ENCODE data around the gene FRMD4A. TPM values are rescaled to one million over a fixed set of nuclear protein-coding genes. Genes with fewer than 3 reads are reported as not detected.

Gene FRMD4A
- total and polyA plus RNA-seq, 2 of the 4 experiments (the other 2 are of a cell fraction), result 30.3 to 68.8 TPM

DNA sequence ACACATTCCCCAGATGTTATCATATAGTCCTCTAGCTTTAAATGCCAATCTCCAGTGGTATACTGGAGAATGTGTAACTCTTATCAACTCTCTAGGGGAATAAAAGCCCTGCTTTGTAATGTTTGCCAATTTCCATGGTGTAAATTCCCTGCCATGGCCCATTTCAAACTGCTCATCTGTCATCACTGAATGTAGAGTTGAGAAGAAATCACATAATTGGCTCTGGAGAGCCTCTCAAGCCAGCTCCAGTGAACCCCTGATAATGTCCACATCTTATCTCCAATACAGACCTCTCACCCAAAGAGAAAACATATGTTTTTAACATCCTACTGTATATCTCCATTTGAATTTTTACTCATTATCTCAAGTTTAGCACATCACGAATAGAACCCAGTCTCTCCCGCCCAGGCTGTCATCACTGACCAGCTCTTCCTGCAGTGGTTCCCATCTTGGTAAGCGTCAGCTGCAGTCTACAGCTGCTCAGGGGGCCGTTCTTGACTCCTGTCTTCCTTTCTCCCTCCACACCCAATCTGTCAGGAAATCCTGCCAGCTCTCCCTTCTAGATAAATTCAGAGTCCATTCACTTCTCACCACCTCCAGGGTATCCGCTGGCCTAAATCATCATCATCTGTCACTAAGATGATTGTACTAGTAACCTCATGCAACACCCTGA, 332.4 kb downstream of the FRMD4A start:
- Histone ChIP-seq H3K9me1 (ENCODE audit: insufficient read depth, low read length) (peaks cover 4% of the 10 kb centered on the region; the same call in 1 of the 2 replicates), H4K8ac (ENCODE audit: low read depth in 2 of 2, low read length in 2 of 2) (no peak overlapping the region), H3K79me1 (ENCODE audit: low read depth in 1 of 2, low read length in 2 of 2) (0 out of 4 replicates have a peak, but pooled peaks cover 3 to 19% of the 10 kb centered on the region in 2 experiments), H4K20me1 (ENCODE audit: insufficient read depth, low read length) (no peaks in the 10 kb centered on the region), H2BK120ac (ENCODE audit: low read depth, low read length) (no peak overlapping the region), H3K4me3 (ENCODE audit: insufficient read depth, low read depth, low read length) (no peak overlapping the region), H4K5ac (ENCODE audit: low read depth, low read length) (no peak overlapping the region), H3K4ac (ENCODE audit: low read depth, low read length) (no peak overlapping the region), H3K4me1 (ENCODE audit: control insufficient read depth, insufficient read depth, low read length) (peaks cover 2% of the 10 kb centered on the region), H3K4me2 (ENCODE audit: low read depth, low read length) (no peak overlapping the region), H2AK9ac (replicated peaks; ENCODE audit: low read depth, low read length, poor library complexity) (no peak overlapping the region), H2BK20ac (ENCODE audit: low read depth, low read length) (no peak overlapping the region), H2AFZ (replicated peaks; ENCODE audit: low read length, poor library complexity) (no peak overlapping the region), H3K18ac (ENCODE audit: low read depth, low read length) (no peak overlapping the region), H3K56ac (ENCODE audit: extremely low read depth, insufficient read depth, low read length) (no peak overlapping the region), H2AK5ac (ENCODE audit: low read depth, low read length) (no peak overlapping the region), H3K27me3 (ENCODE audit: control insufficient read depth, insufficient read depth, low read length) (no peaks in the 10 kb centered on the region), H4K91ac (ENCODE audit: insufficient read depth, low read depth, low read length) (no peak overlapping the region), H3K23ac (ENCODE audit: low read depth, low read length) (no peak overlapping the region), H3K14ac (replicated peaks; ENCODE audit: low read depth, low read length) (peak overlapping the region; percentile 4; the same call in 1 of the 2 replicates), H3K9ac (ENCODE audit: low read depth, low read length) (no peak overlapping the region), H3K27ac (ENCODE audit: insufficient read depth, low read length) (no peak overlapping the region), H3K36me3 (ENCODE audit: control insufficient read depth, insufficient read depth, low read length) (no peaks in the 10 kb centered on the region; the same call in 1 of the 2 replicates), H3K9me3 (ENCODE audit: control insufficient read depth, insufficient read depth, low read length) (no peaks in the 10 kb centered on the region), H2BK15ac (ENCODE audit: low read depth, low read length) (no peak overlapping the region), H2BK5ac (ENCODE audit: low read depth, low read length, poor library complexity, severe bottlenecking) (no peak overlapping the region)
- CTCF ChIA-PET, result interaction anchor here (0.6 to 1.2 kb wide), 2 partner anchors 12 to 528 kb away, joined by 3 to 9 read pairs; no protein-coding TSS in a partner anchor
- BruUV-seq (replicated peaks), result no TSS peak
- intact Hi-C loops (cut with micrococcal nuclease), result no loop called here
- no peak for TF ChIP-seq CHD1 (IDR thresholded peaks at IDR 0.05; ENCODE audit: low read depth, low read length)
- TF ChIP-seq MXI1 (IDR thresholded peaks at IDR 0.05; ENCODE audit: borderline replicate concordance, low read depth, low read length), result no peak
- TF ChIP-seq, protein P1, sequence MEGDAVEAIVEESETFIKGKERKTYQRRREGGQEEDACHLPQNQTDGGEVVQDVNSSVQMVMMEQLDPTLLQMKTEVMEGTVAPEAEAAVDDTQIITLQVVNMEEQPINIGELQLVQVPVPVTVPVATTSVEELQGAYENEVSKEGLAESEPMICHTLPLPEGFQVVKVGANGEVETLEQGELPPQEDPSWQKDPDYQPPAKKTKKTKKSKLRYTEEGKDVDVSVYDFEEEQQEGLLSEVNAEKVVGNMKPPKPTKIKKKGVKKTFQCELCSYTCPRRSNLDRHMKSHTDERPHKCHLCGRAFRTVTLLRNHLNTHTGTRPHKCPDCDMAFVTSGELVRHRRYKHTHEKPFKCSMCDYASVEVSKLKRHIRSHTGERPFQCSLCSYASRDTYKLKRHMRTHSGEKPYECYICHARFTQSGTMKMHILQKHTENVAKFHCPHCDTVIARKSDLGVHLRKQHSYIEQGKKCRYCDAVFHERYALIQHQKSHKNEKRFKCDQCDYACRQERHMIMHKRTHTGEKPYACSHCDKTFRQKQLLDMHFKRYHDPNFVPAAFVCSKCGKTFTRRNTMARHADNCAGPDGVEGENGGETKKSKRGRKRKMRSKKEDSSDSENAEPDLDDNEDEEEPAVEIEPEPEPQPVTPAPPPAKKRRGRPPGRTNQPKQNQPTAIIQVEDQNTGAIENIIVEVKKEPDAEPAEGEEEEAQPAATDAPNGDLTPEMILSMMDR (conservative IDR thresholded peaks at IDR 0.05; ENCODE audit: low read depth, low read length), result no peak
- TF ChIP-seq MAFK (IDR thresholded peaks at IDR 0.05; ENCODE audit: low read depth, low read length), result no peak
- TF ChIP-seq RCOR1 (IDR thresholded peaks at IDR 0.05; ENCODE audit: insufficient replicate concordance, low read length), result no peak
- no peak for TF ChIP-seq RAD21 (IDR thresholded peaks at IDR 0.05; ENCODE audit: low read length)
- TF ChIP-seq, protein P2, sequence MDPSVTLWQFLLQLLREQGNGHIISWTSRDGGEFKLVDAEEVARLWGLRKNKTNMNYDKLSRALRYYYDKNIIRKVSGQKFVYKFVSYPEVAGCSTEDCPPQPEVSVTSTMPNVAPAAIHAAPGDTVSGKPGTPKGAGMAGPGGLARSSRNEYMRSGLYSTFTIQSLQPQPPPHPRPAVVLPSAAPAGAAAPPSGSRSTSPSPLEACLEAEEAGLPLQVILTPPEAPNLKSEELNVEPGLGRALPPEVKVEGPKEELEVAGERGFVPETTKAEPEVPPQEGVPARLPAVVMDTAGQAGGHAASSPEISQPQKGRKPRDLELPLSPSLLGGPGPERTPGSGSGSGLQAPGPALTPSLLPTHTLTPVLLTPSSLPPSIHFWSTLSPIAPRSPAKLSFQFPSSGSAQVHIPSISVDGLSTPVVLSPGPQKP (IDR thresholded peaks at IDR 0.05; ENCODE audit: borderline replicate concordance, low read depth, low read length), result no peak
- TF ChIP-seq BHLHE40 (IDR thresholded peaks at IDR 0.05; ENCODE audit: low read depth, low read length), result no peak
- TF ChIP-seq POLR2A (IDR thresholded peaks at IDR 0.05; ENCODE audit: low read depth, low read length), result no peak
- TF ChIP-seq MAZ (IDR thresholded peaks at IDR 0.05; ENCODE audit: borderline replicate concordance, low read depth, low read length), result no peak
- in situ Hi-C loops (cut with MboI; ENCODE audit: low sequenced_read_pairs), result no loop called here
- ATAC-seq (ENCODE audit: low read depth), result no peak
- POLR2A ChIA-PET (ENCODE audit: unreplicated experiment), result interaction anchor here (0.6 kb wide), 1 partner anchor 24 kb away, joined by 8 read pairs; no protein-coding TSS in a partner anchor
- DNase-seq, result no peak
- dilution Hi-C loops (cut with HindIII; ENCODE audit: low sequenced_read_pairs, unreplicated experiment), result no loop called here
- 72% methylated on average over 4 of the region's 5 CpGs; no CpG with 5 or more reads in 1 of the 2 experiments for WGBS, 2 experiments (ENCODE audit: extremely low coverage in 2 of 2, insufficient read length in 1 of 2)

Measured in IMR-90 (cell line).